Liver (tissue), 9 donors: Measurements from ENCODE around the gene ARHGAP10. TPM values are rescaled to one million over a fixed set of nuclear protein-coding genes. Genes with fewer than 3 reads are reported as not detected.

ENCODE experiments used
- DNase-seq: peaks from one replicate; pipeline ENCODE4 v3.0.0-alpha.2; 2017; ENCODE audit warnings: low spot score
- H3K27ac ChIP-seq, 2 donors: one replicate each; pipeline ENCODE4 v1.7.0; 2013; ENCODE audit warnings: inconsistent platforms in 2 of 2, low read length in 2 of 2, control low read depth in 1 of 2, low read depth in 1 of 2, mild to moderate bottlenecking in 1 of 2
- H3K27me3 ChIP-seq, 4 donors: one replicate each; pipeline versions ENCODE4 v1.6.1 to v1.7.0; 2013; ENCODE audit warnings: low read length in 3 of 4, inconsistent platforms in 1 of 4, mild to moderate bottlenecking in 1 of 4, moderate library complexity in 1 of 4; ENCODE audit not compliant: control insufficient read depth in 4 of 4, insufficient read depth in 4 of 4
- H3K36me3 ChIP-seq, 4 donors: one replicate each; pipeline versions ENCODE4 v1.6.1 to v1.7.0; 2013; ENCODE audit warnings: low read length in 3 of 4, mild to moderate bottlenecking in 3 of 4, low read depth in 1 of 4, moderate library complexity in 1 of 4; ENCODE audit not compliant: control insufficient read depth in 4 of 4, insufficient read depth in 3 of 4
- H3K4me1 ChIP-seq, 4 donors: one replicate each; pipeline versions ENCODE4 v1.6.1 to v1.7.0; 2013; ENCODE audit warnings: low read length in 3 of 4, mild to moderate bottlenecking in 3 of 4, moderate library complexity in 1 of 4; ENCODE audit not compliant: control insufficient read depth in 4 of 4, insufficient read depth in 4 of 4
- H3K4me3 ChIP-seq, 3 donors: one replicate each; pipeline versions ENCODE4 v1.6.1 to v1.7.0; 2013; ENCODE audit warnings: low read length in 3 of 3, control low read depth in 1 of 3, low read depth in 1 of 3, mild to moderate bottlenecking in 1 of 3
- H3K9ac ChIP-seq, 2 donors: one replicate each; pipeline ENCODE4 v1.7.0; 2013; ENCODE audit warnings: low read length in 2 of 2, mild to moderate bottlenecking in 2 of 2, moderate library complexity in 2 of 2, control low read depth in 1 of 2, low read depth in 1 of 2
- H3K9me3 ChIP-seq, 4 donors: one replicate each; pipeline versions ENCODE4 v1.6.1 to v1.7.0; 2013; ENCODE audit warnings: low read length in 3 of 4; ENCODE audit not compliant: control insufficient read depth in 4 of 4
- CTCF ChIP-seq: fragments of 150-350 bp; IDR thresholded peaks from 2 replicates; pipeline ENCODE4 v1.5.1; 2017; ENCODE audit warnings: improper control_type of control experiment, low read depth, low read length; ENCODE audit not compliant: missing input control
- EGR1 ChIP-seq, 2 donors: IDR thresholded peaks; 2 replicates each; pipeline ENCODE4 v1.6.1; 2016 to 2018; ENCODE audit warnings: antibody characterized with exemption in 2 of 2, low read depth in 2 of 2
- FOXA1 ChIP-seq: IDR thresholded peaks from 2 replicates; pipeline ENCODE4 v1.6.1; 2016; ENCODE audit warnings: antibody characterized with exemption
- FOXA2 ChIP-seq: IDR thresholded peaks from 2 replicates; pipeline ENCODE4 v1.6.1; 2016; ENCODE audit warnings: antibody characterized with exemption
- GABPA ChIP-seq, 2 donors: IDR thresholded peaks in 1 of 2; conservative IDR thresholded peaks in 1 of 2; 2 replicates each; pipeline ENCODE4 v1.6.1; 2016; ENCODE audit warnings: antibody characterized with exemption in 2 of 2, mild to moderate bottlenecking in 1 of 2, moderate library complexity in 1 of 2
- HNF4A ChIP-seq, 2 donors: conservative IDR thresholded peaks; 2 replicates each; pipeline ENCODE4 v1.6.1; 2016; ENCODE audit warnings: antibody characterized with exemption in 2 of 2, mild to moderate bottlenecking in 2 of 2
- HNF4G ChIP-seq: IDR thresholded peaks from 2 replicates; pipeline ENCODE4 v1.6.1; 2016; ENCODE audit warnings: antibody characterized with exemption
- JUND ChIP-seq, 2 donors: IDR thresholded peaks; 2 replicates each; pipeline ENCODE4 v1.6.1; 2016; ENCODE audit warnings: antibody characterized with exemption in 2 of 2
- NR2F2 ChIP-seq: IDR thresholded peaks from 2 replicates; pipeline ENCODE4 v1.6.1; 2016; ENCODE audit warnings: antibody characterized with exemption
- RAD21 ChIP-seq, 2 donors: IDR thresholded peaks; 2 replicates each; pipeline ENCODE4 v1.6.1; 2016; ENCODE audit warnings: antibody characterized with exemption in 2 of 2, mild to moderate bottlenecking in 2 of 2
- RXRA ChIP-seq, 2 donors: IDR thresholded peaks; 2 replicates each; pipeline ENCODE4 v1.6.1; 2017 to 2018; ENCODE audit warnings: antibody characterized with exemption in 2 of 2, mild to moderate bottlenecking in 1 of 2
- SP1 ChIP-seq: IDR thresholded peaks from 2 replicates; pipeline ENCODE4 v1.6.1; 2018; ENCODE audit warnings: antibody characterized with exemption, mild to moderate bottlenecking
- TAF1 ChIP-seq: conservative IDR thresholded peaks from 2 replicates; pipeline ENCODE4 v1.6.1; 2016; ENCODE audit warnings: antibody characterized with exemption, mild to moderate bottlenecking
- WGBS: extraction: QIAGEN DNeasy Blood & Tissue Kit; methylation state at CpG from one replicate; pipeline ENCODE4 v1.1.7; 2013; 5-methylcytosine and 5-hydroxymethylcytosine counted together
- polyA plus RNA-seq, 2 donors: library from polyadenylated mRNA; stranded (reverse) in 1 of 2; unstranded in 1 of 2; fragments of 200-250 nt in 1 of 2; fragments of >200 nt in 1 of 2; fragmentation: Nextera tagmentation in 1 of 2; extraction: Ambion mirVana in 1 of 2; gene quantifications; one replicate each; pipeline versions ENCODE4 v1.2.1 to v1.2.3, GENCODE V29; 2013 to 2015
- total RNA-seq, 2 donors: library from RNA; depleted of rRNA; stranded (reverse); fragments of >200 nt; gene quantifications; one replicate each; pipeline ENCODE4 v1.2.3, GENCODE V29; 2014
- TF ChIP-seq, protein P1 (sequence below): IDR thresholded peaks from 2 replicates; pipeline ENCODE4 v1.6.1; 2016; ENCODE audit warnings: antibody characterized with exemption
- TF ChIP-seq, protein P2 (sequence below): IDR thresholded peaks from 2 replicates; pipeline ENCODE4 v1.6.1; 2016; ENCODE audit warnings: antibody characterized with exemption
- TF ChIP-seq, protein P3 (sequence below): IDR thresholded peaks from 2 replicates; pipeline ENCODE4 v1.6.1; 2016; ENCODE audit warnings: antibody characterized with exemption
- TF ChIP-seq, protein P4 (sequence below): IDR thresholded peaks from 2 replicates; pipeline ENCODE4 v1.6.1; 2016; ENCODE audit warnings: antibody characterized with exemption, mild to moderate bottlenecking
- donor health status: healthy.
- donor health status: healthy.
- donor health status: healthy.
- donor health status: healthy.
- donor health status: healthy.

ARHGAP10 gene
- total and polyA plus RNA-seq, 4 donors: 1.5 to 13.0 (median 4.3) TPM

GRCh38 chr4:147836807-147837206, 104.9 kb downstream of the ARHGAP10 start:
- no peak for DNase-seq
- Histone ChIP-seq H3K27me3 (no peaks in the 10 kb centered on the region), H3K9me3 (no peaks in the 10 kb centered on the region), H3K27ac (no peak overlapping the region), H3K9ac (no peak overlapping the region), H3K4me1 (no peaks in the 10 kb centered on the region), H3K36me3 (no peaks in the 10 kb centered on the region), H3K4me3 (no peak overlapping the region)
- 80% methylated on average over 6 of the region's 6 CpGs for WGBS
- no peak for TF ChIP-seq EGR1 (IDR thresholded peaks at IDR 0.05; ENCODE audit: low read depth in 2 of 2)
- no peak for TF ChIP-seq JUND (IDR thresholded peaks at IDR 0.05)
- TF ChIP-seq TAF1: no peak
- no peak for TF ChIP-seq RXRA (IDR thresholded peaks at IDR 0.05)
- TF ChIP-seq SP1: no peak
- no peak for TF ChIP-seq HNF4G
- TF ChIP-seq, protein P1, sequence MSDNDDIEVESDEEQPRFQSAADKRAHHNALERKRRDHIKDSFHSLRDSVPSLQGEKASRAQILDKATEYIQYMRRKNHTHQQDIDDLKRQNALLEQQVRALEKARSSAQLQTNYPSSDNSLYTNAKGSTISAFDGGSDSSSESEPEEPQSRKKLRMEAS: no peak
- TF ChIP-seq, protein P2, sequence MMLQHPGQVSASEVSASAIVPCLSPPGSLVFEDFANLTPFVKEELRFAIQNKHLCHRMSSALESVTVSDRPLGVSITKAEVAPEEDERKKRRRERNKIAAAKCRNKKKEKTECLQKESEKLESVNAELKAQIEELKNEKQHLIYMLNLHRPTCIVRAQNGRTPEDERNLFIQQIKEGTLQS: no peak
- TF ChIP-seq RAD21 (IDR thresholded peaks at IDR 0.05): no peak
- no peak for TF ChIP-seq FOXA2
- no peak for TF ChIP-seq NR2F2

GRCh38 chr4:147837435-147837834, 105.5 kb downstream of the ARHGAP10 start:
- Histone ChIP-seq H3K4me3 (no peak overlapping the region), H3K4me1 (no peaks in the 10 kb centered on the region), H3K9ac (no peak overlapping the region), H3K9me3 (no peaks in the 10 kb centered on the region), H3K27ac (no peak overlapping the region), H3K27me3 (no peaks in the 10 kb centered on the region), H3K36me3 (no peaks in the 10 kb centered on the region)
- DNase-seq: no peak
- no peak for TF ChIP-seq TAF1
- no peak for TF ChIP-seq EGR1 (IDR thresholded peaks at IDR 0.05; ENCODE audit: low read depth in 2 of 2)
- no peak for TF ChIP-seq RXRA (IDR thresholded peaks at IDR 0.05)
- TF ChIP-seq FOXA1: no peak
- TF ChIP-seq FOXA2: no peak
- 59% methylated on average over 1 of the region's 1 CpG for WGBS

GRCh38 chr4:147837854-147838253, 106.0 kb downstream of the ARHGAP10 start:
- no peaks in the 10 kb centered on the region for H3K27me3 ChIP-seq
- no peaks in the 10 kb centered on the region for H3K36me3 ChIP-seq
- WGBS: 79% methylated on average over 1 of the region's 1 CpG
- H3K27ac ChIP-seq: no peak overlapping the region
- H3K4me3 ChIP-seq: no peak overlapping the region
- H3K4me1 ChIP-seq: no peaks in the 10 kb centered on the region
- no peak overlapping the region for H3K9ac ChIP-seq
- DNase-seq: no peak
- H3K9me3 ChIP-seq: no peaks in the 10 kb centered on the region
- TF ChIP-seq CTCF: no peak
- no peak for TF ChIP-seq HNF4A (conservative IDR thresholded peaks at IDR 0.05)
- TF ChIP-seq TAF1: no peak
- TF ChIP-seq NR2F2: no peak
- no peak for TF ChIP-seq SP1
- no peak for TF ChIP-seq GABPA (IDR thresholded peaks at IDR 0.05 in 1 of 2, conservative IDR thresholded peaks at IDR 0.05 in 1 of 2)
- TF ChIP-seq FOXA1: no peak
- no peak for TF ChIP-seq JUND (IDR thresholded peaks at IDR 0.05)
- no peak for TF ChIP-seq EGR1 (IDR thresholded peaks at IDR 0.05; ENCODE audit: low read depth in 2 of 2)
- TF ChIP-seq FOXA2: no peak
- TF ChIP-seq, protein P3, sequence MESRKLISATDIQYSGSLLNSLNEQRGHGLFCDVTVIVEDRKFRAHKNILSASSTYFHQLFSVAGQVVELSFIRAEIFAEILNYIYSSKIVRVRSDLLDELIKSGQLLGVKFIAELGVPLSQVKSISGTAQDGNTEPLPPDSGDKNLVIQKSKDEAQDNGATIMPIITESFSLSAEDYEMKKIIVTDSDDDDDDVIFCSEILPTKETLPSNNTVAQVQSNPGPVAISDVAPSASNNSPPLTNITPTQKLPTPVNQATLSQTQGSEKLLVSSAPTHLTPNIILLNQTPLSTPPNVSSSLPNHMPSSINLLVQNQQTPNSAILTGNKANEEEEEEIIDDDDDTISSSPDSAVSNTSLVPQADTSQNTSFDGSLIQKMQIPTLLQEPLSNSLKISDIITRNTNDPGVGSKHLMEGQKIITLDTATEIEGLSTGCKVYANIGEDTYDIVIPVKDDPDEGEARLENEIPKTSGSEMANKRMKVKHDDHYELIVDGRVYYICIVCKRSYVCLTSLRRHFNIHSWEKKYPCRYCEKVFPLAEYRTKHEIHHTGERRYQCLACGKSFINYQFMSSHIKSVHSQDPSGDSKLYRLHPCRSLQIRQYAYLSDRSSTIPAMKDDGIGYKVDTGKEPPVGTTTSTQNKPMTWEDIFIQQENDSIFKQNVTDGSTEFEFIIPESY: no peak
- TF ChIP-seq, protein P4, sequence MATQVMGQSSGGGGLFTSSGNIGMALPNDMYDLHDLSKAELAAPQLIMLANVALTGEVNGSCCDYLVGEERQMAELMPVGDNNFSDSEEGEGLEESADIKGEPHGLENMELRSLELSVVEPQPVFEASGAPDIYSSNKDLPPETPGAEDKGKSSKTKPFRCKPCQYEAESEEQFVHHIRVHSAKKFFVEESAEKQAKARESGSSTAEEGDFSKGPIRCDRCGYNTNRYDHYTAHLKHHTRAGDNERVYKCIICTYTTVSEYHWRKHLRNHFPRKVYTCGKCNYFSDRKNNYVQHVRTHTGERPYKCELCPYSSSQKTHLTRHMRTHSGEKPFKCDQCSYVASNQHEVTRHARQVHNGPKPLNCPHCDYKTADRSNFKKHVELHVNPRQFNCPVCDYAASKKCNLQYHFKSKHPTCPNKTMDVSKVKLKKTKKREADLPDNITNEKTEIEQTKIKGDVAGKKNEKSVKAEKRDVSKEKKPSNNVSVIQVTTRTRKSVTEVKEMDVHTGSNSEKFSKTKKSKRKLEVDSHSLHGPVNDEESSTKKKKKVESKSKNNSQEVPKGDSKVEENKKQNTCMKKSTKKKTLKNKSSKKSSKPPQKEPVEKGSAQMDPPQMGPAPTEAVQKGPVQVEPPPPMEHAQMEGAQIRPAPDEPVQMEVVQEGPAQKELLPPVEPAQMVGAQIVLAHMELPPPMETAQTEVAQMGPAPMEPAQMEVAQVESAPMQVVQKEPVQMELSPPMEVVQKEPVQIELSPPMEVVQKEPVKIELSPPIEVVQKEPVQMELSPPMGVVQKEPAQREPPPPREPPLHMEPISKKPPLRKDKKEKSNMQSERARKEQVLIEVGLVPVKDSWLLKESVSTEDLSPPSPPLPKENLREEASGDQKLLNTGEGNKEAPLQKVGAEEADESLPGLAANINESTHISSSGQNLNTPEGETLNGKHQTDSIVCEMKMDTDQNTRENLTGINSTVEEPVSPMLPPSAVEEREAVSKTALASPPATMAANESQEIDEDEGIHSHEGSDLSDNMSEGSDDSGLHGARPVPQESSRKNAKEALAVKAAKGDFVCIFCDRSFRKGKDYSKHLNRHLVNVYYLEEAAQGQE: no peak
- no peak for TF ChIP-seq RAD21 (IDR thresholded peaks at IDR 0.05)
- TF ChIP-seq, protein P2: no peak
